Stimulated activated CD8-positive, alpha-beta memory T cell treated with anti-CD3 and anti-CD28 coated beads, Interleukin-2, amount 100 ng/mL, for 48 hours (primary cell): Measurements from ENCODE around the gene CADM2.

ENCODE experiments used
- DNase-seq, 2 donors: peaks; one replicate each; pipeline ENCODE4 v3.0.0-alpha.2; 2020; ENCODE audit warnings: low read depth in 2 of 2

CADM2 gene

DNA sequence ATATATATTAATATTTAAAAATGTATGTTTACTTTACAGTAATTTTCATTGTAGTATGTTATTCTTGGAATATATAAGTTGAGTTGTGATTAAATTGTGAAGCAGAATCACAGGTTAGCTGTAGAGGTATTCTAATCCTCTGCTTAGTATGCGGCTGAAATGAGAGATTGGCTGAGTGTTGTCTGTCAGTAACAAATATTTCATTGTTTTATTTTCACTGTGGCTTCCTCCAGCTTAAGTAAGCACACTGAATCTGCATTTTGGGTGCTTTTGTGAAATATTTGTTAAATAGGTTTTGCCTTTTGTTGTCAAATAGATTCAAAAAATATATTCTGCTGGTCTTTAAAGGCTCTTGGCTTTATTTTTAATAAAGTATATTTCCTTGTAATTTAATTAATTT lies 357.5 kb downstream of the CADM2 start:
- no peak for DNase-seq

DNA sequence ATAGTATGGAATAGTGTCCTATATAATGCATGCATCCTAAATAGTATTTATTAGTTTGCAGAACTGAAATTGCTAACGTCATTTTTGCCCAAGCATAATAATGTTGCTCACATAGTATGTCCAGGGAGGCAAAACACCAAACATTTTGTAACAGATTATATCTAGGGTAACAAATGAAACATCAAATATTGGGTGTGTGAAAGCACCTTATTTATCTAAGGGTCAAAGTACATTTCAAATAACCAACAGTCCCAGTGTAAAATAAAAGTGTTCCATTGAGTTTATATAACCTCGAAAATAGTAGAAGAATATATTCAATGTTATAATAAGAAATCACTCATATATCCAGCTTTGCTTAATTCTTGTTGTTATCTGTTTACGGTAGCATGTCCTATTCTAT lies 363.1 kb downstream of the CADM2 start:
- DNase-seq, result no peak

GRCh38 chr3:85330071-85330470 lies 371.3 kb downstream of the CADM2 start:
- DNase-seq, result no peak

DNA sequence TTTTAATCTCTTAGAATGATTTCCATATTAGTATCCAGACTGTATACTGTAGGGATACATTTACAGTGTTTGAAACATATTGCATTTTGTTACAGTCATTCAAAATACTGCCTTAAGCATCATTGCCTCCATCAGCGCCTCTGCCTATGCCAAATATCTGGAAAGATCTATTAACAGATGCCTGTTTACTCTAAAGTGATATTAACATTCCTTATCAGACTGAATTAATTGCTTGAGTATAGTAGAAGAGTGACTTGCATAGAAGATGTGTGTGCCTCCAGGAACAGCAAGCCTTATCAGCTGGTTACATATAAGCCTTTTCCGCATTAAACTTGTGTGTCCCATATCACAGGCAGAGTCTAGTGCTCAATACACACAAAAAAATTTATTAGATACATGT lies 379.1 kb downstream of the CADM2 start:
- DNase-seq, result no peak

- no peak for DNase-seq
These were observed 384.1 kb downstream of the CADM2 start for GRCh38 chr3:85342915-85343314.

DNA sequence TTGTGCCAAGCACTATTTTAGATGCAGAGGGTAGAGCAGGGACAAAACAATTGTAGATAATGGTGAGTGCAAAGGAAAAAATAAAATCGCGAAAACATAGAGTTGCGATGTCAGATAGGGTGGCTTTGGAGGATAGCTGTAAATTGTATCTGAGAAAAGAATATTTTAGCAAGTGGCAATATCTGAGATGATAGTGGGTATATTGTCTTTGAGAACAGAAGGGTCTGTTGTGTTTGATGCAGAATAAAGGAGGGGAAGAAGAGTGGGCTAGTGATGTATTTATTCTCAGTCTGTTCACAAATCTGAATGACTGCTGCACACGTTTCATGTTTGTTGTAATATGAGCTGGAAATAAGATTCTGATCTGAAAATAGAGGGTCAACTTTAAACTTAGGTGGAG lies 396.8 kb downstream of the CADM2 start:
- DNase-seq, result no peak

- no peak for DNase-seq
These were observed 402.1 kb downstream of the CADM2 start for GRCh38 chr3:85360742-85361387.

- no peak for DNase-seq
These were observed 405.6 kb downstream of the CADM2 start for GRCh38 chr3:85364296-85364909.

DNA sequence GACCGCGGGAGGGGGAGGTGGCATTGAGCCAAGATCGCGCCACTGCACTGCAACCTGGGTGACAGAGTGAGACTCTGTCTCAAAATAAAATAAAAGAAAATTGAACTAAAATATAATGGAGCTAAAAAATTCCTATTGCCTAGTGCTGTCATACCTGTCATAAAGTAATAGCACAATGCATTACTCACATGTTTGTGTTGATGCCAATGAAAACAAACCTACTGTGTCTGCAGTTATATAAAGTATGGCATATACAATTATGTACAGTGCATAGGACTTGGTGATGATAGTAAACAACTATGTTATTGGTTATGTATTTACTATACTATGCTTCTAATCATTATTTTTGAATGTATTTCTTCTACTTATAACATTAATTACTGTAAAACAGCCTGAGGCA lies 411.6 kb downstream of the CADM2 start:
- DNase-seq, result no peak

DNA sequence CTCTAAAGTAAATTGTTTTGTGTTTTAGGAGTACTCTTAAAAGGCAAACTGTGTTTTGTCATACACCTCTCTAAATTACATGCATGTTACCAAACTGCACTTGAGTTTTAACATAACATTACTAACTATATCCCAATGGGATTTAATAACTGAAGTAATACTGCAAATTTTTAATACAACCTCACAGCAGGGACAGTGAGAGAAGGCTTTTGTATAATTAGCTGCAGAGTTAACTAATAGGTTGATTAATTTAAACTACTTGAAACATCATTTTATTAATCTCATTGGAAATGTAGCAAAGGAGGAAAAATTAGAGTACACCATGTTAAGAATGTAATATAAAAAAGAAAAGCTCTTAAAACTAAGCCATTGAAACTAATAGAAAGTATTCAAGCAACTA lies 417.3 kb downstream of the CADM2 start:
- no peak for DNase-seq

DNA sequence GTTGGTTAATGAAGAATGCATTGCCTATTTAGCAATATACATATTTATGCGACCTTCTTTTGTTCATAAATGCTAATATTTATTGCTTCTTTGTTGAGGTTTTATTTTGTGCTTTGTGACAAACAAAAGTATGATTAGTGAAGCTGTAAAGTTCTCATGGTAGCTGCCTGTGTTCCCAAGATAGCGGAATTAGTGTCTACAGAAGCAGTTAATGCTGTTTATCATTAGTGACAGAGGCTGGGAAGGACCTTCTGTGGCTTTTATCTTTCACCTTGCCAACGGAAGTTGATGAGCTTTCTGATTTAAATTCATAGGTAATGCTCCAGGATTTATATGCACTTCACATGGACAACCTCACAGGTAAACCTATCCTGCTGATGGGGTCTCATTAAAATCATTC lies 418.3 kb downstream of the CADM2 start:
- DNase-seq, result no peak

DNA sequence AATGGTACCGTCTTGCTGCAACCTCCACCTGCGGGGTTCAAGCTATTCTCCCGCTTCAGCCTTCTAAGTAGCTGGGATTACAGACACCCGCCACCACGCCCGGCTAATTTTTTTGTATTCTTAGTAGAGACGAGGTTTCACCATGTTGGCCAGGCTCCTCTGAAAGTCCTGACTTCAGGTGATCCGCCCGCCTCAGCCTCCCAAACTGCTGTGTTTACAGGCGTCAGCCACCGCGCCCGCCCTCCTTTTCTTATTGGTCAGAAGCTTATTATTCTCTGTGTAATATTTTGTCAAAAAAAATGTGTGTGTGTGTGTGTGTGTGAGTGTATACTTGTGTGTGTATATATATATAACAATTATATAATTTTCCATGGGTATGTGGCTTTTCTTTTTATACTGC lies 425.6 kb downstream of the CADM2 start:
- no peak for DNase-seq

- DNase-seq, result no peak
These were observed 429.2 kb downstream of the CADM2 start for GRCh38 chr3:85387913-85388505.

- DNase-seq, result no peak
These were observed 435.6 kb downstream of the CADM2 start for GRCh38 chr3:85394424-85394823.

DNA sequence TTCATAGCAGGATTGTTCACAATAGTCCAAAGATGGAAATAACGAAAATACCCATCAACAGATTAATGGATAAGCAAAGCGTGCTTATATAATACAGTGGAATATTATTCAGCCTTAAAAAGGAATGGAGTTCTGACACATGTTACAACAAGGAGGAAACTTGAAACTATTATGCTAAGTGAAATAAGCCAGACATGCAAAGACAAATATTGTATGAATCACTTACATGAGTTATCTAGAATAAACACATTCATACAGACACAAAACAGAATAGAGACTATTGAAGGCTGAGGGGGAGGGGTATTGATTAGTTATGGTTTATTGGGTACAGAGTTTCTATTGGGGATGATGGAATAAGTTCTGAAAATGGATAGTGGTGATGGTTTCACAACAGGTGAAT lies 438.6 kb downstream of the CADM2 start:
- no peak for DNase-seq

GRCh38 chr3:85426121-85426520 lies 467.3 kb downstream of the CADM2 start:
- no peak for DNase-seq

GRCh38 chr3:85427467-85427866 lies 468.7 kb downstream of the CADM2 start:
- DNase-seq, result no peak

- no peak for DNase-seq
These were observed 473.3 kb downstream of the CADM2 start for GRCh38 chr3:85432081-85432480.

- no peak for DNase-seq
These were observed 474.5 kb downstream of the CADM2 start for GRCh38 chr3:85433319-85433718.

DNA sequence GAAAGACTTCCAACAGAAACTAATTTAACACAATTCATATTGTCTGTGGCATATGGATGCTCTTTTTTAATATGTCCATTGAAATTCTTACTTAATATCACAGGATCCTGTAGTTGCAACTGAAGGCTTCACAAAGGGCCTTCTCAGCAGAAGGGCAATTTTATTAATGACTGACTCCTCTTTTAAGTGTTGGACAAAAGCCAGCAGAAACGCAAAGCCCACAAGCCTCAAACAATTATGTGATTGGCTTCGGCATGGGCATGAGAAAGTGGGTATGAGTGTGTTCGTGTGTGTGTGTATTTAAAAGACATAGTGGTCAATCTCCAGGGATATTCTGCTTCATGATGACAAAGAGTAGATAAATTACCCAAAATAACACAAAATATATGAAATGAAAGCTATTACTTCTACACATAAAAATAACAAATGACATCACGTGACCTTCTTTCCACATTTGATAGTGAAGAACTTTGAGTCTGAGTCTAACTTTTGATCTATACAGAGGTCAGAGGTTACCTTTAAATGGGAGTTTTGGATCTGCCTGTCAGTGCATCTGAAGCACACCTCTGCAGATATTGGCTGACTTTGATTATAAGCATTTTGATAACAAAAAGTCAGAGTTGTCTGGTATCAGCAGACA lies 496.9 kb downstream of the CADM2 start:
- DNase-seq, result no peak

GRCh38 chr3:85474241-85474640 lies 515.5 kb downstream of the CADM2 start:
- no peak for DNase-seq

- DNase-seq, result no peak
These were observed 516.6 kb downstream of the CADM2 start for GRCh38 chr3:85475346-85475745.

DNA sequence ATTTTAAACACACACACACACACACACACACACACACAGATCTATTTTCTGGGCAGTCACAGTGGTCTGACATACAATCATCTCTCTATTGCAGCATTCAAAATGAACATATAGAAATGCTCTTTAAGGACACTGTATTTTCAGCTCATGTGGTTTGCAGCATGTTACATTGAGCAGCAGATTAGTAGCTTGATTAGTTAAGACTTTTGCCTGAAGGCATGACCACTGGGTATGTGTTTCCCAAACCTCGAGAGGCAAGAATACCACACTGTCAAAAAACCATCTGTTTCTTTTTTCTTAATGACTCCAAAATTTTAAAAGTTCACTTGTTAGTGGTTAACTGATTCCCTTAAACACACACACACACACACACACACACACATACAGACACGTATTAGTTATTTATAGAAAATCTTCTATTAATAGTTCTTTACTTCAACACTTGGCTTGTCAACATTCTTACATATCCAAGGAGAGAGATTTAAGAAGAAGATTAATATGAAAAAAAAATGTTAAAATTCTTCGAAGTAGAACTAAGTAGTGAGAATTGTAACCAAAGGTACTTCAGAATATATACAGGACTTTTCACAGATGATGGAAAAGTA lies 518.2 kb downstream of the CADM2 start:
- DNase-seq, result no peak
